ENCODE results near the gene ANKS1B. TPM values are rescaled to one million over a fixed set of nuclear protein-coding genes. Genes with fewer than 3 reads are reported as not detected.
"Not testable (repeated sequence)": the region's sequence is repeated elsewhere in the genome, so short reads cannot be mapped to it uniquely, and the experiment has no call there.

ANKS1B gene
- total RNA-seq, 1 experiment from 2014 or later = 15.1 TPM

GRCh38 chr12:98999559-98999958 lies 985.2 kb downstream of the ANKS1B start:
- DNase-seq (ENCODE audit: low read depth, low spot score) = no peak
- in situ Hi-C loops (cut with HindIII; ENCODE audit: low pct_unique_long_range_greater_than_20kb, low sequenced_read_pairs) = no loop called here

DNA sequence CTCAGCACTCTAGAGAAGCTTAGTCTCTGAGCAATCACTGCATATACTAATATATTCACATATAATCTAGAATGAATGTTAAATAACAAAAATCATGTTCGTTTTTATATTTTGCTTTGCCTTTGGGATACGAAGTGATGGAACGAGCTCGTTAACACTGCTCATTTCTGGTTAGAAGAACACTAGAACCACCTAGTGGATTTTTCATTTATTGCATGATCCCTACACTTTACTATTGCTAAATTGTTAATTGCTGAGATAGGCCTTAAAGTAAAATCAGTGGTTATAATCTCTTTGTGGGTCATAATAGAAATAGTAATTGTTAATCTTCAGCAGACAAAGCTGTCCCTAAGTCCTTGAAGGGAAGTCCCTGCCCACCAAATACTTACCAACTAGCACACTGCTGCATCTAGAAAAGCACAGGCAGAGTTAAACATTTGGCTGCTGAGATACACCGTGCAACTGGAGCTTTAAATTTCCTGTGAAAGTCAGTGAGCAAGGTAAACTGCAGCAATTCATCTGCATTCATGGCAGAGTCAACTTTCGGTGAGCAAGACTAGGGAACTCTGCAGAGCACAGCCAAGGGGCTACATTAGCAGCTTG lies 985.9 kb downstream of the ANKS1B start:
- in situ Hi-C loops (cut with HindIII; ENCODE audit: low pct_unique_long_range_greater_than_20kb, low sequenced_read_pairs) = no loop called here
- peak; percentile 69 for DNase-seq (ENCODE audit: low read depth, low spot score)

DNA sequence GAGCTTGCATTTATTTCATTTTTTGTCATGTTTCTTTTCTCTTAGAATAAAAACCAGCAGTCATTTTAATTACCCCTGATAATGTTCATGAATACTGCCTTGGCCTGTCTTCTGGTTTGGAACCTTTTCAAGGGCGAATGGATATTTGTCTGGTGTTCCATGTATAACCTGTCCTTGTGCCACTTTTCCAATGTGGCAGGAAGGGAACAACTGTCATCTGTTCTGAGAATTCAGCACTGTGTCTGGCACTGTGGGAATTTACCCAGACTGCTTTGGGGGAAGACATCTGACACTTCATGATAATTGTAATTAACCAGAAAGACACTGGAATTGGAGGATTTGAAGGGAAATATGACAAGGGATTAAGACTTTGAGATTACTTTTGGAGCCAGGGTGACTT lies 986.8 kb downstream of the ANKS1B start:
- no peak for DNase-seq (ENCODE audit: low read depth, low spot score)
- in situ Hi-C loops (cut with HindIII; ENCODE audit: low pct_unique_long_range_greater_than_20kb, low sequenced_read_pairs) = no loop called here

DNA sequence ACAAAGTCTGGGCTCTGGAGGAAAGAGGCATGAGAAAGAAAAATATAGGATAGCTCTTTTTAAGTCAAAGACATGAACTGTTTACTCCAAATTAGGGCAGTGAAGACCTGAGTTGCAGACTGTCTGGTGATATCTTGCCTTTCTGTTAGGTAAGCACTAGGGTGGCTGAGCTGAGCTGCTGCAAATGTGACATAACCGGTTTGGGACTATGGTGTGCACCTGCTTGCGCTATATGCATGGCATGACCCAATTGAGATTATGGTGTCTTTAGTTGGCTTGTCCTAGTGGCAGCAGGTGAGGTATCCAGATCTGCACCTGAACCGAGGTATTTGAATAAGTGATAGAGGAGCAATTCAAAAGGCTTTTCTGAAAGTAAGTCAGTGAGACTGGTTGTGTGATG lies 994.1 kb downstream of the ANKS1B start:
- no peak for DNase-seq (ENCODE audit: low read depth, low spot score)
- in situ Hi-C loops (cut with HindIII; ENCODE audit: low pct_unique_long_range_greater_than_20kb, low sequenced_read_pairs) = no loop called here

DNA sequence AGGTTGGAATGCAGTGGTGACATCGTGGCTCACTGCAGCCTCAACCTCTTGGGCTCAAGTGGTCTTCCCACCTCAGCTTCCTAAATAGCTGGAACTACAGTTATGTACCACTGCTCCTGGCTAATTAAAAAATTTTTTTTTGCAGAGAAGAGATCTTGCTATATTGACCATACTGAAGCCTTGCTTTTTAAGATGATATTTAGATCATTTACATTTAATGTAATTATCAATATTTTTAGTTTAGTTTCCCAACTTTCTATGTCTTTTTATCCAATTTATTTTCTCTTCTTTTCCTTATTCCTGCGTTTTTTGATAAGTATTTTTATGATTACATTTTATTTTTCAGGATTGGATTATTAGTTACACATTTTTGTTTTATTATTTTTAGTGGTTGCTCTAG lies 999.6 kb downstream of the ANKS1B start:
- in situ Hi-C loops (cut with HindIII; ENCODE audit: low pct_unique_long_range_greater_than_20kb, low sequenced_read_pairs) = no loop called here
- DNase-seq (ENCODE audit: low read depth, low spot score) = no peak

GRCh38 chr12:98983647-98984046 lies 1001.1 kb downstream of the ANKS1B start:
- DNase-seq (ENCODE audit: low read depth, low spot score) = no peak
- in situ Hi-C loops (cut with HindIII; ENCODE audit: low pct_unique_long_range_greater_than_20kb, low sequenced_read_pairs) = no loop called here

DNA sequence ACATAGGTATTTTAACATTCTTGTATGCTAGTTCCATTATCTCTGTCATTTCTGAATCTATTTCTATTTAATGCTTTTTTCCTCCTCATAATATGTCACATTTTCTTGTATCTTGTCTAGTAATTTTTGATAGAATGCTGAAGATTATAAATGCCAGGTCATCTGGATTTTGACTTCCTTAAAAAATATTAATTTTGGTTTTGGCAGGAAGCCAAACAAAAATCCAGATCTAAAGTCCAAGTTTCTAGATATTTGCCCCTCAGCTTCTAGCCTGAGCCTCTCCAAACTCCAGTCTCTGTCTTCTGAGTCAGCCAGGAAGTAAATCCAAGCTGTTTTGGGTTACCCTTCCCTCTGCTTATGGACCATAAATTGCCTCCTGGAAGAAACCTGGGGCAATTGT lies 1004.2 kb downstream of the ANKS1B start:
- in situ Hi-C loops (cut with HindIII; ENCODE audit: low pct_unique_long_range_greater_than_20kb, low sequenced_read_pairs) = no loop called here
- no peak for DNase-seq (ENCODE audit: low read depth, low spot score)

GRCh38 chr12:98977186-98977585 lies 1007.5 kb downstream of the ANKS1B start:
- in situ Hi-C loops (cut with HindIII; ENCODE audit: low pct_unique_long_range_greater_than_20kb, low sequenced_read_pairs) = no loop called here
- DNase-seq (ENCODE audit: low read depth, low spot score) = no peak

- in situ Hi-C loops (cut with HindIII; ENCODE audit: low pct_unique_long_range_greater_than_20kb, low sequenced_read_pairs) = no loop called here
- no peak for DNase-seq (ENCODE audit: low read depth, low spot score)
Measured at GRCh38 chr12:98974767-98975381, 1009.9 kb downstream of the ANKS1B start.

DNA sequence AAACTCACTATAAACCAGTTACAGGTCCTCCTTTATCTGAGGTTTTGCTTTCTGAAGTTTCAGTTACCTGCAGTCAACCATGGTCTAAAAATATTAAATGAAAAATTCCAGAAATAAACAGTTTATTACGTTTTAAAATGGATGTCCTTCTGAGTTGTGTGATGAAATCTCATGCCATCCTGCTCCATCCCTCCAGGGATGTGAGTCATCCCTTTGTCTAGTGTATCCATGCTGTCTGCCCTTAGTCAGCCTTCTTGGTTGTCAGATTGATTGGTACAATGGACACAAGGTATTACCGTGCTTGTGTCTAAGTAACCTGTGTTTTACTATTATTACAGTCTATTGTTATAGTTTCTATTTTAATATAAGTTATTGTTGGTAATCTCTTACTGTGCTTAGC lies 1011.3 kb downstream of the ANKS1B start:
- peak; percentile 44 for DNase-seq (ENCODE audit: low read depth, low spot score)

DNA sequence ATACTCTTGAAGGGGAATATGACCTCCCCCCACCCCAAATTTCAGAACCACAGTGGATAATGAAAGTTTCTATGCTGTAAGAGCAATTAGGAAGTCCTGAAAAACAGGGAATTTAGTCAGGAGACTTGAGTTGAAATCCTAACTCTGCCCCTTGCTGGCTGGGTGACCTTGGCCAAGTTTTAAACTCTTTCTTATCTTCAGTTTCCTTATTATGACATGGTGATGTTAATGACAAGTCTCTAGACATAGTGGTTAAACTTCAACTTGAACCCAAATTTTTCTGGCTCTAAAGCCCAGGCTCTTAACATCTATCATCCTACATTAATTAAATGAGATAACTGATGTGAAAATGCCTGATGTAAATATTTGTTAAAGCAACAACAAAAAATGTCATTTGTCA lies 1013.8 kb downstream of the ANKS1B start:
- no peak for DNase-seq (ENCODE audit: low read depth, low spot score)

More for the DNA sequence above, 1011.3 kb downstream of the ANKS1B start:
- in situ Hi-C loops (cut with HindIII; ENCODE audit: low pct_unique_long_range_greater_than_20kb, low sequenced_read_pairs) = no loop called here

DNA sequence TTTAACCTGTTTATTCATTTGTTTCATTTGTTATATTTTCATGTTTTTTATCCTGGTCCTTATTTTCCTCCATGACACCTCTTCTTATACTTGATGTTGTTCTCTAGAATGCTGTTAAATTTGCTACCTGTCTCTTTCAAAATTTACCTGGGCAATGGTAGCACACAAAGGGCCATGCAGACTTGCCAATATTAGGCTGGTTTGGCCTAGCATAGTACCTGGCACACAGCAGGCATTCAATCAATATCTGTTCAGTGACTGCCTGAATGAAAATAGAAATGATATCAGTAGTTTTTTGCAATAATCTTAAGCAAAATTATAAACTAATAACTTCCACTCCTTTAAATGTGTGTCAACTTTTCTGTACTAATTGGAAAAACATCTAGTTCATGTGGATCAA lies 1014.5 kb downstream of the ANKS1B start:
- no peak for DNase-seq (ENCODE audit: low read depth, low spot score)
- in situ Hi-C loops (cut with HindIII; ENCODE audit: low pct_unique_long_range_greater_than_20kb, low sequenced_read_pairs) = no loop called here

More for the DNA sequence above, 1013.8 kb downstream of the ANKS1B start:
- in situ Hi-C loops (cut with HindIII; ENCODE audit: low pct_unique_long_range_greater_than_20kb, low sequenced_read_pairs) = no loop called here

GRCh38 chr12:98968896-98969295 lies 1015.8 kb downstream of the ANKS1B start:
- in situ Hi-C loops (cut with HindIII; ENCODE audit: low pct_unique_long_range_greater_than_20kb, low sequenced_read_pairs) = no loop called here
- no peak for DNase-seq (ENCODE audit: low read depth, low spot score)

- DNase-seq (ENCODE audit: low read depth, low spot score); in situ Hi-C loops (cut with HindIII; ENCODE audit: low pct_unique_long_range_greater_than_20kb, low sequenced_read_pairs): not testable (repeated sequence)
Measured at GRCh38 chr12:98957135-98957534, 1027.6 kb downstream of the ANKS1B start.

GRCh38 chr12:98955284-98955683 lies 1029.5 kb downstream of the ANKS1B start:
- DNase-seq (ENCODE audit: low read depth, low spot score) = peak; percentile 74
- in situ Hi-C loops (cut with HindIII; ENCODE audit: low pct_unique_long_range_greater_than_20kb, low sequenced_read_pairs) = no loop called here

GRCh38 chr12:98954506-98954905 lies 1030.2 kb downstream of the ANKS1B start:
- in situ Hi-C loops (cut with HindIII; ENCODE audit: low pct_unique_long_range_greater_than_20kb, low sequenced_read_pairs) = no loop called here
- no peak for DNase-seq (ENCODE audit: low read depth, low spot score)

GRCh38 chr12:98951406-98951805 lies 1033.3 kb downstream of the ANKS1B start:
- in situ Hi-C loops (cut with HindIII; ENCODE audit: low pct_unique_long_range_greater_than_20kb, low sequenced_read_pairs) = no loop called here
- no peak for DNase-seq (ENCODE audit: low read depth, low spot score)

DNA sequence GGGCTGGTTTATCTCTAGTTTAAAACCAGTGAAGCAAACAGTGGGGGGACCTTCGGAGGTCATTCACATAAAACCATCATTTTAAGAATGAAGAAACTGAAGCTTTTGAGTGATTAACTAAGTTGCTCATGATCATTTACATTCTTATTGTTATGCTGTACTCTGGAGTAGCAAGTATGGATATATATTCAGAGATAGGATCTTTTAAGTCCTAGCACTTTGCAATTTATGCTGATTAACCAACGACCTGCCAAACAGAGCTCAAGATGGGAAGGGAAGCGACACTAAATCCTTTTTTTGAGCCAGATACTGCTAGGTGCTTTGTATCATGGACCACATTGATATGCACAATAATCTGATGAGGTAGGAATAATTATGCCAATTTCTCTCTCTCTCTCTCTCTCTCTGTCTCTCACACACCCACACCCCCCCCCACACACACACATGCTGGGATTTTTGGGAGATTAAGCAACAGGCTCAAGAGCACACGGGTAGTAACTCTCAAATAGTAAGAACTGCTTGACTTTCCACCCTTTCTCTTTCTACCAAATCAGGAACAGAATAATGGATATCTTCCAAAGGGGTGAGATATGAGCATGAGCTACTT lies 1036.3 kb downstream of the ANKS1B start:
- in situ Hi-C loops (cut with HindIII; ENCODE audit: low pct_unique_long_range_greater_than_20kb, low sequenced_read_pairs) = loop anchor here (25.0 kb wide), 1 partner anchor 211 kb away; no protein-coding TSS in a partner anchor
- DNase-seq (ENCODE audit: low read depth, low spot score) = no peak

DNA sequence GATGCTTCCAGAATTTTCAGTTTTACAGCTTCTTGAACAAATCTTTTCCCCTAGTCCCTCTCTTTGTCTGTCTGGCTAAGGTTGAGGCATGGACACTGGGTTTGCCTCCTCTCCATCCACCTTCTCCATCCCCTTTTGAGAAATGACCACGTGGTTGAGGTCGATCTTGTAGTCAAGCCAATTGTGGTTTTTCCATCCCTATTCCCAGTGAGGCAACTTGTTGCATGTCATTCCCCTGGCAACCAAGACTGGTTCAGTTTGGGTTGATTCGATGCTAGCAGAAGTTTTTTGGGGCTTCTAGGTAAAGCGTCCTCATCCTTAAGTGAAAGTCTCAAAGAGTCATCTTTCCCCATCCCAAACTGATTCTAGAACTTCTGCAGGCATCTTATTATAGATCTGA lies 1038.9 kb downstream of the ANKS1B start:
- no peak for DNase-seq (ENCODE audit: low read depth, low spot score)
- in situ Hi-C loops (cut with HindIII; ENCODE audit: low pct_unique_long_range_greater_than_20kb, low sequenced_read_pairs) = loop anchor here (25.0 kb wide), 1 partner anchor 209 kb away; no protein-coding TSS in a partner anchor

All from SK-MEL-5 (cell line).